DMS53 (cell line): ENCODE data around the gene CACNB1.
"Not testable (repeated sequence)": the region's sequence is repeated elsewhere in the genome, so short reads cannot be mapped to it uniquely, and the experiment has no call there.

Experiments
- DNase-seq: peaks from one replicate; lab custom pipeline; 2025; lab: John Stamatoyannopoulos, UW

Gene CACNB1

GRCh38 chr17:39174920-39175694 lies 22.4 kb downstream of the CACNB1 start:
- peak; percentile 76 for DNase-seq

- no peak for DNase-seq
Observed at GRCh38 chr17:39173526-39174274, 23.8 kb downstream of the CACNB1 start.

DNA sequence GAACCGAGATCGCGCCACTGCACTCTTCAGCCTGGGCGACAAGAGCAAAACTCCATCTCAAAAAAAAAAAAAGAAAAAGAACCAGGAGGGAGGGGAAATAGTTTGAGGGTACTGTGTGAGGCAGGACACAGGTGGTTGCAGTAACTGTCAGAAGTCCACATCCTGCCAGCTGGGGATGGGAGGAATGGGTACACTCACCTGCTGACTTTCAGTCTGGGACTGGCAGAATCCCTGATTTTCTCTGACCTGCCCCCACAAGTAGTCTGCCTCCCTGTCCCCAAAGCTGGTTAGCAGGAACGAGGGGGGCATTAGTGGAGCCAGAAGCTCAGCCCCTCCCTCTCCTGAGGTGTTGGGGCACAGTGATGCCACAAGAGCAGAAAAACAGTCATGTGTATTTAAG lies 24.4 kb downstream of the CACNB1 start:
- no peak for DNase-seq

- DNase-seq: no peak
Observed at GRCh38 chr17:39171933-39172332, 25.5 kb downstream of the CACNB1 start.

GRCh38 chr17:39170558-39170957 lies 26.9 kb downstream of the CACNB1 start:
- no peak for DNase-seq

DNA sequence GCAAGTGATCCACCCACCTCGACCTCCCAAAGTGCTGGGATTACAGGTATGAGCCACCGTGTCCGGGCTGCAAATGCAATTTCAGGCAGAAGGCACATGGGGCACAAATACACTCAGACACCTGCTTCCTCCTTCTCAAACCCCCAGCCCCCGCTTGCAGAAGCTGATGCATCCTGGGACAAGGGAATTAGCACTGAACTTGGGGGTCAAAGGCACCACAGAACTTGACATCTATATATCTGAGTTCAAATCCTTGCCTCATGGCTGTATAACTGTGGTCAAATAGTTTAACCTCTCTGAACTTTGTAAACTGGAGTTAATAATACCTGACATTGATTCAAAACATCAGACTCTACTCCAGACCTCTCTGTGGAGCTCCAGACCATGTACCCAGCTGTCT lies 27.4 kb downstream of the CACNB1 start:
- no peak for DNase-seq

GRCh38 chr17:39169518-39169917 lies 28.0 kb downstream of the CACNB1 start:
- no peak for DNase-seq

DNA sequence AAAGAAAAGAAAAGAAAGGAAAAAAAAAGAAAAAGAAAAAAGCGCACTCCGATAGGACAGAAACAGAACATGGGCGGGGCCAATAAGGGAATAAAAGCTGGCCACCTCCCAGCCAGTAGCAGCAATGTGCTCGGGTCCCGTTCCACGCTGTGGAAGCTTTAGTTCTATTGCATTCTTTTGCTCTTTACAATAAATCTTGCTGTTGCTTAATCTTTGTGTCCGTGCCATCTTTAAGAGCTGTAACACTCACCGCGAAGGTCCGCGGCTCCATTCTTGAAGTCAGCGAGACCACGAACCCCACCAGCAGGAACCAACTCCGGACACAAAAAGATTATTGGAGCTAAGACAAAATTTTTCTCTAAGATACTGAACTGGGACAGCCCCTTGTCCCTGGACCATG lies 28.4 kb downstream of the CACNB1 start:
- no peak for DNase-seq

DNA sequence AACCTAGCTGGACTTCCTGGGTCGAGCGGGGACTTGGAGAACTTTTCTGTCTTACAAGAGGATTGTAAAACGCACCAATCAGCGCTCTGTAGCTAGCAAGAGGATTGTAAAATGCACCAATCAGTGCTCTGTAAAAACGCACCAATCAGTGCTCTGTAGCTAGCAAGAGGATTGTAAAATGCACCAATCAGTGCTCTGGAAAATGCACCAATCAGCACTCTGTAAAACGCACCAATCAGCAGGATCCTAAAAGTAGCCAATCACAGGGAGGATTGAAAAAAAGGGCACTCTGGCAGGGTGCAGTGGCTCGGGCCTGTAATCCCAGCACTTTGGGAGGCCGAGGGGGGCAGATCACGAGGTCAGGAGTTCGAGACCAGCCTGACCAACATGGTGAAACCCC lies 29.0 kb downstream of the CACNB1 start:
- DNase-seq: not testable (repeated sequence)

DNA sequence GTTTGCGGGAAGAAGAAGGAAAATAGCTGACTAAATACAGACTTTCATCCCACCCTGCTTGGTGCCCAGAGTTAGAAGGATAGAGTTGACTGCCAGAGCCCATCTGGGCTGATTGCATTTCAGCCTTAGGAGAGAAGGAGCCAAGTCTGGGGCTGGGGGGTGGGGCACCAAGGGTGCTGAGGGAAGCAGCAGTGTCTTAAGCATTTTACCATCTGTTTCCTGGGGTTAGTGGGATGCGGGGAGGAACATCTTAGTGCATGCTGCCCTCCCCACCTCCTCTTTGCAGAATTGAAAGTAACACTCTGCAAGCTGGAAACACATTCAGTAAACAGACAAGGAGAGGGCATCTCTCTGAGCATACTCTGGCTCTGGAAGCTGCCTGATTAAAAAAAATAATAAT lies 30.0 kb downstream of the CACNB1 start:
- DNase-seq: no peak

GRCh38 chr17:39166437-39167335 lies 30.8 kb downstream of the CACNB1 start:
- DNase-seq: no peak

GRCh38 chr17:39165841-39166349 lies 31.6 kb downstream of the CACNB1 start, which contains the start of gene ARL5C:
Gene ARL5C, minus strand, starts transcription at chr17:39166161. Its CDS starts 401 bp downstream, at chr17:39165760.
- no peak for DNase-seq

- no peak for DNase-seq
Observed at GRCh38 chr17:39165178-39165840, 32.2 kb downstream of the CACNB1 start.

DNA sequence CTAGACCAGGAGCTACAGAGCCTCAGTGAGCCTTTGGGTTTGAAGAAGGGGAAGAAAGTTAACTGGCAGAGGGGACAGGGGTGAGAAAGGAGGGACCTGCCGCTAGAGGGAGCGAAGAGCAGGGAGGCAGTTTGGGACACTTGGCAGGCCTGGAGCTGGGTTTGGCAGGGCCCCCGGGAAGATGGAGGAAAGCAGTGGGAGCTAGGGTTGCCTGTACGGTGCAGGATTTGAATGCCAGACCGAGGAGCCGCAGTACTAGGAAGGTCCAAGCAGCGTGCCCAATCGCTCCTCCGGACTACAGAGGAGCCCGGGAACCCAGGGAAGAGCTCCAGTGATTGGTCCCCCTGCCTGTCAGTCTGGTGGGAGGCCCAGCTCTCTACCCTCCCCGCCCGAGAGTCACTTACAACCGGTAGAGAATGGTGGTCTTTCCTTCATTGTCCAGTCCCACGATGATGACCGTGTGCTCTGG lies 32.8 kb downstream of the CACNB1 start:
- peak; percentile 74 for DNase-seq

DNA sequence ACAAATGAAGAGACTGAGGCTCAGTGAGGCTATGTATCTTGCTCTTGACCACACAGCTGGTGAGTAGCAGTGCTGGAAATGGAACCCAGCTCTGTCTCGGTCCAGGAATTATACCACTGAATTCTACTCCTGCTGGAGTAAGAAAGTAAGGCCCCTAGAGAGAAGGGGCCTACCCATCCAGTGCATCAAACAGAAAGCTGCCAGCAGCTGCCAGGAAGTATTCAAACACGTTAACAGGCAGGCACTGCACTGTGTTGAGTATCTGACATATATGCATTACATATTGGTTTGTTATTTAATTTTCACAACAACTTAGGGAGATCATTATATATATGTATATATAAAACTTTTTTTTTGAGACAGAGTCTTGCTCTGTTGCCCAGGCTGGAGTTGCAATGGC lies 35.5 kb downstream of the CACNB1 start:
- DNase-seq: no peak

DNA sequence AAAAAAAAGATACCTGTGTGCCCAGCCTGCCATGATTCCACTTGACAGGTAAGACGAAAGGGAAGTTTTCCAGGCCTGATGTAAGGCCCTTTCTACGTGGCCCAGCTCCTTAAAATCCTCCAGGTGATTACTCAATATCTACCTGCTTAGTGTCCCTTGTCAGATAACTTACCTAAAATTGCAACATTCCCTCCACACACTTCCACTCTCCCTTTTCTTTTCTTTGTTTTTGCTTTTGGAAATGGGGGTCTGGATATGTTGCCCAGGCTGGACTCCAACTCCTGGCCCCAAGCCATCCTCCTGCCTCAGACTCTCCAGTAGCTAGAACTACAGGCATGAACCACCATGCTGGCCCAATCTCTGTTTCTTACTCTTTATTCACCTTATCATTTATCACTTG lies 38.8 kb downstream of the CACNB1 start:
- no peak for DNase-seq

DNA sequence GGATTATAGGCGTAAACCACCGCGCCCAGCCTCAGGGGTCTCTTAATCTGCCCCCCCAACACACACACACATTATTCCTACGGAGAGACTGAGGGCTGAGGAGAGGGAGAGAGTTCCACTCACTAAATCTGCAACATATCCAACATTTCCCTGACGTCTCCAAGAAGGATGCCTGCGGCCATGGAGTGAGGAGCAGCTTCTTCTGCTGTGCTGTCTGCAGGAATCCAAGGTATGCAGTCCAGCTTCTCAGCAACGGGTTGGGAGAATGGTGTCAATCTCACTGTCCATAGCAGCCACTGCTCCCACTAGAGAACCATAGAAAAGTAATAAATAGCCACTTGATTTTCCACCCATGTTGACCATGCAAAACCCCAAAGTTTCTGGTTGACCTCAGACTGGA lies 41.0 kb downstream of the CACNB1 start:
- DNase-seq: no peak

- DNase-seq: no peak
Observed at GRCh38 chr17:39155654-39156053, 41.8 kb downstream of the CACNB1 start.

DNA sequence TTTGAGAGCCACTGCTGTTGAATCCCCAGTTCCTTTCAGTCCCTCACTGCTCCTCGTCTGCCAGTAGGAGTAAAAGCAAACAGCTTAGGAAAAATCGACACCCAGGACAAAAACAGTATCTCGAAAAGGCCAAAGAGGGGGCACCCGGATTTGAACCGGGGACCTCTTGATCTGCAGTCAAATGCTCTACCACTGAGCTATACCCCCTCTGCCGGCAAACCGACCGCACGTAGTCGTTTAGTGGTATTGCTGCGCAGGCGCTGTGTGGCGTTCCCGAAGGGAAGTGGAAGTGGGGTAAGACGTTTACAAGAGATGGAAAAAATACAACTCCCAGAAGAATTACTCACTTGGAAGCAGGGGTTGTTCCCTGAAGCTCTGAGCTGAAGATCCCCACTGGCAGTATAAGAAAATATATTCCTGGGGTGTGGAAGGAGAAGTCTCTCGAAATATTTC lies 43.8 kb downstream of the CACNB1 start:
- DNase-seq: peak; percentile 93

- peak; percentile 78 for DNase-seq
Observed at GRCh38 chr17:39151943-39152818, 45.3 kb downstream of the CACNB1 start.
